Stimulated activated CD8-positive, alpha-beta memory T cell treated with anti-CD3 and anti-CD28 coated beads, Interleukin-7, amount 100 ng/mL, for 4 hours (primary cell): ENCODE results near the gene KRTAP10-1.
"Not testable (repeated sequence)": the region's sequence is repeated elsewhere in the genome, so short reads cannot be mapped to it uniquely, and the experiment has no call there.

Source experiments
- DNase-seq, 2 donors: peaks; one replicate each; pipeline ENCODE4 v3.0.0-alpha.2; 2020; ENCODE audit warnings: low read depth in 2 of 2

KRTAP10-1 gene

DNA sequence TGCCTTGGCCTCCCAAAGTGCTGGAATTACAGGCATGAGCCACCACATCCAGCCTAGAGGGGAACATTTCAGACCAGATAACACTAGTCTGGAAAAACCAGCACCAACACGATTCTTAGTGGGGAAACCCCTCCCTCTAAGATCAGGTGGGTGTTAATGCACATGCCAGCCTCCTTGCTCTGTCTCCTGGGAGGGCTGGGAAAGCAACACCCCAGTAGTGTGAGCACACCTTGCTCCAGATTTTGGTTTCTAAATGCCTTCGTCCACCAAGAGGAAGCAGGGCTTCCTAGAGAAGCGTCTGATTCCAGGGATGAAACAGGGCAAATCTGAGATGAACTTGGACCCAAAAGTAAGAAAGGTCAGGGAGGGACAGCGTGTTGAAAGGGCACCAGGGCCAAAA, 31.3 kb upstream of the KRTAP10-1 start:
- no peak for DNase-seq

DNA sequence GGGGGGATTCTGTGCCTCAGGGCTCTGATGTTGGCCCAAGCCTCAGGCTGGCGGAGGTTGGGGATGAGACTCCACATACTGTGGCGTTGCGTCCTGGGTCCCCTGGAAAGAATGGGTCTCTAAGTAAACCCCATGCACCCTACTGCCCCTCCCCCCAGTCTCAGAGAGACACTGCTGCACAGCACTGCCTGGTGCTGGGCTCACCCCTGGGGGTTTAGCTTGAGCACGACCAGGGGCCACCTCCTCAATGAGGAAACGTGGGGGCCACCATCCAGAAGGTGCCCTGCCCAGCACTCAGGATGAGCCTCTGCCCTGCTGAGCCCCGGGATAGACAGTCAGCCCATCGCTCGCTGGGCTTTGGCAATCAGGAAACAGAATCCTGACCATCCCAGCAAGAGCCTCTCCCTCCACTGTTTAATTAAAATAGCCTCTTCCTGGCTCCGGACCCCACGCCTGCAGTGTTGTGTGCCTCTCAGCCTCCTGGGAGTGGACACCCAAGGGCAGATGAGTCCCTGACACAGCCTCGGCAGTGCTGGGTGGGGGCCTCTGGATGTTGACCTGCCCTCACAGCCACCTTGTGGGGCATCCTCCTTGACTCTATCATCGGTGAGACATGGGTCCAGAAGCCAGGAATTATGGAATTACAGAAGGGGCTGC, 30.0 kb upstream of the KRTAP10-1 start:
- no peak for DNase-seq

GRCh38 chr21:44568667-44569556, 28.9 kb upstream of the KRTAP10-1 start:
- no peak for DNase-seq

- DNase-seq: no peak
Measured at GRCh38 chr21:44568261-44568660, 28.3 kb upstream of the KRTAP10-1 start.

DNA sequence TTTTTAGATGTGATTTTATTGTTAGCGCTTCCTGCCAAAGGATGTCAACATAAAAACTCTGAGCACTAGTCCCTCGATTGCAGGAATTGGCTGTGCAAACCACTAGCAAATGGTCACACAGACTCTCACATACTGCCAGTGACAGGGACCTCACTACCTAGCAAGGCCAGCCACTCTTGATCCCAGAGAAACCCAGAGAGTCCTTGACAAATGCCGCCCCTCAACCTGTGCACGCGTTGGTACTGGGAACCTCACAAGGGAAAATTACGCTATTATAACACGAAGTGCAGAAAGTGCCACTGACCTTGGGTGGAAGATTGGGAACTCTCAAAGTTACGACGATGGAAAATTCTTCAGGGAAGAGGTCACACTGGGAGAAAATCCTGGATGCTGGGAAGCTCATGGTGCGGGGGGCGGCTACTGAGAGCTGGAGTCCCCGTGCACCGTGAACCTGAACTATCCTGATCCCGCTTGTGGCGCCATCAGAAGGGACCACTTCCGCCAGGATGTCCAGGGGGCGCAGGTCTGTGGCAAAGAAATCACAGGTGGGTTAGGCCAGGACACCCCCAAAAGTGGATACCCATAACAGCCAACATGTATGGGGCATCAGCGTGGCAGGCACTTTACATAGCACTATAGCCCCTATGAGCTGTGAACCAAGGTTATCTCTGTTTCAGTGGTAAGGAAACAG, 27.6 kb upstream of the KRTAP10-1 start:
- DNase-seq: no peak

DNA sequence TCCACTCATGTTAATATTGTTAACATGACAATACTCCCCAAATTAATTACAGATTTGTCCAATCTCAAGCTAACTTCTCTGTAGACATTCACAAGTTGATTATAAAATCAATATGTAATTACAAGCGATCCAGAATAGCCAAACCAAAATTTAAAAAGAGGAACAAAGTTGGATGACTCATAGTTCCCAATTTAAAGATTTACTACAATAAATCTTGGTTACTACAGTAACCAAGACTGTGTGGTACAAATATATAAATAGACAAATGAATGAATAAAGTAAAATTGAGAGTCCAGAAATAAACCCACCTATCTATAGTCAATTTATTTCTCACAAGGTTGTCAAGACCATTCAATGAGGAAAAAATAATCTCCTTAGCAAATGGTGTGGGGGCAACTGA, 26.4 kb upstream of the KRTAP10-1 start:
- DNase-seq: no peak

DNA sequence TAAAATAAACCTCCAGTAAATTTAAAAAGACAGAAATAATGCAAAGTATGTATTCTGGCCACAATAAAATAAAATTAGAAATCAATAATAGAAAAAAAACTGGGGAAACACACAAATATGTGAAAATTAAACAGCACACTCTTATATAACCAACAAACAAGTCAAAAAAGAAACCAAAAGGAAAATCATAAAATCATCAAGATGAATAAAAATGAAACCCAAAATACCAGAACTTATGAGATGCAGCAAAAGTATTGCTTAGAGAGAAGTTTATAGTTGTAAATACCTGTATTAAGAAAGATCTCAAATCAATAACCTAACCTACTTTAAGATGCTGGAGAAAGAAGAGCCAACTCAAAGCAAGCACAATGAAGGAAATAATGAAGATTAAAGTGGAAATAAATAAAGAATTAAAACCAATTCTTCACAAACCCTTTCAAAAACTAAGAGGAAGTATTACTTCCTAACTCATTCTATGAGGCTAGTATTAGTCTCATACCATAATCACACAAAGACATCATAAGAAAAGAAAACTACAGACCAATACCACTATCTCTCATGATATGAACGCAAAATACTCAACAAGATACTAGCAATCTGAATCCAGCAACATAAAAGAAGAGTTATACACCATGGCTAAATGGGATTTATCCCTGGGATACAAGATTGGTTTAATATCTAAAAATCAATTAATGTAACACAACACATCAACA, 25.0 kb upstream of the KRTAP10-1 start:
- no peak for DNase-seq

GRCh38 chr21:44564099-44564498, 24.1 kb upstream of the KRTAP10-1 start:
- no peak for DNase-seq

DNA sequence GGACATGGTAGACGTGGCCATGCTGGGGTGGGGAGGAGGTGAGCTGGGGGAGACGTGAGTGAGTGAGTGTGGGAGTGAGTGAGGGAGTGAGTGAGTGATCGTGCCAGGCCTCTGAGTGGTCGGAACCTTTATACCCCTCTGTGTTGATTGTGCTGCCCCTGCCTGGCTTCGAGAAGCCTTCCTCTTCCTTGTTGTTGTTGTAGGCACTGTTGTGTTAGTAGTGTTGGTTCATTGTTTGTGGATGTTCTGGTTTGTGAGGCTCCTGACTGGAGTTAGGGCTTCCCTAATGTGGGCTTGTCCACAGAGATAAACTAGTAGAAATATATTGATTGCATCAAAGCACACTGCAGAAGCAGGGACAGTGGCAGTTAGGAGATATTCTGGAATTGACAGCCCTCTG, 18.7 kb upstream of the KRTAP10-1 start, which contains the start of gene KRTAP10-3:
KRTAP10-3 (minus strand) TSS at position 101 of the 400 bp plus-strand sequence; CDS start at position 21, 80 bp downstream.
- no peak for DNase-seq

GRCh38 chr21:44558329-44558675, 18.3 kb upstream of the KRTAP10-1 start:
- not testable (repeated sequence) for DNase-seq

DNA sequence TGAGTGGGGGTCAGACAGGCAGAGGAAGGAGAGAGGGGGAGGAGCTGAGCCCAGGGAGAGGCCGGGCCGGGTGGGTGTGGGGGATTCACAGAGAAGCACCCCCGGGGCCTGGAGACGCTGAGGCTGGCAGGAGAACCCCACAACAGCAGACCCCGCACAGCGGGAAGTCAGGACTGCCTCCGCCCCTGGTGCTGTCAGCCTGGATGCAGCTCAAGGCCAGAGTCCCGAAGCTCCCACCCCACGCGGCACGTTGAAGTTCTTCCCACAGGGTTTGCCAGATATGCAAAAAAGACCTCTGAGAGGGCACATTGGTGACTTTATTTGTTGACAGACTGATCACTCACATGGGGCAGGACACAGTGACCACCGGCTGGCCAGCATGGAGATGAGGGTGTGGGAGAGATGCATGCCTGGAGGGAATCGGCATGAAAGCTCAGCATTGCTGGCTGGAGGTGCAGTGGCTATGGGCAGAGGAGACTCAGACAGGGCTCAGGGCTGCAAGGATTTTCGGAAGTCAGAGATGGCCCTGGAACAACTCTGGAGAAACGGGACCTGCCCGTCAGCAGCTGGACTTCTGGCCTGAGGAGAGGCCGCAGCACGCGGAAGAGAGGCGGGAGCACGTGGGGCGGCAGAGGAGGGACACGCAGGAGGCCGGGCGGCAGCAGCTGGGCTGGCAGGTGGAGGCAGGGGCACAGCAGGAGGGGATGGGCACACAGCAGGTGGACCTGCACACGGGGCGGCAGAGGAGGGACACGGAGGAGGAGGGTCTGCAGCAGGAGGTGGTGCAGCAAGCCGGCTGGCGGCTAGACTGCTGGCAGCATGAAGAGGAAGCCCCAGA, 17.7 kb upstream of the KRTAP10-1 start:
- DNase-seq: no peak

DNA sequence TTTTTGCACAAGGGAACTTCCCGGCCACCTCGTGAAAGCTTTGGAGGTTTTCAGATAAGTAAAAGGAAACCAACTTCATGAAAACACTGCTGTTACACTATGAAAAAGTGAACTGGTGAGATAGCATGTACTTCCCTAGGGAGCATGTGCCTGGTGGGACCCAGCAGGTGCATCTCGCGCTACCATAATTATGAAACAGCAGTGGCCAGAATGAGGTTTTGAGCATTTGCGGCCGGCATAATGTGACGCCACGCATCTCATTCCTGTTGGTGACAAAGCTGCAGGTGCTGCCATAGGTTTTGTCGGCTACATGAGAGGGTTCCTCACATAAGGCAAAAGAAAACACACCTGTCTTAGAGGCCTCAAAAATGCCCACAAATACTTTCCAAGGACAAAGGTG, 16.9 kb upstream of the KRTAP10-1 start:
- no peak for DNase-seq

DNA sequence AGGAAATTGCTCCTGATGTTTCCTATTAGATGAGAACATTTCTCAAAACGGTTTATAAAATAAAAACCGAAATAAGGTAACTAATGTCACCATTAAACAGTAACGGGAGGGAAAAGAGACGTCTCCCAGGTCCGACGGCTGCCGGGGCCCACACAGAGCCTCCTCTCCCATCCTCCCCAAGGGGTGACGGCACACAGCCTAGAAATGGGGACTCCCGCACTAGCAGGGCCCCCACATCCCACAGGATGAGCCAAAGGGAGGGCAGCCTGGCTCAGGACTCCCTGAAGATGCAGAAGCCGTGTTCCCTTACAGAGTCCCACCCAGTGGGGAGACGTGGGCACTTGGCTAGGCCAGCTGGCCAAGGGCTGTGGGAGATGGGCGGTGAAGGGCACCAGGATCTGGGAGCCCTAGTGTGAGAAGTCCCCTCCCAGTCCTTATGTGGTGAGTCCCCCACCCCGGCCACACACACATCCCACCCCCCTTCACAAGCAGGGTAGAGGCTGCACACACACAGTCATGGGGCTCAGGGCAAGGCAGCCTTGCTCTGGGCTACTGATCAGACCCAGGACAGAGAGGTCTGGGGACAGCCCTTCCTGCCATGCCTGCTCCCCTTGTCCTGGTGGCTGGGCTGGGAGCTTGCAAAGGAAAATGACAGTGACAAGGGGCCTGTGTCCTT, 15.3 kb upstream of the KRTAP10-1 start:
- no peak for DNase-seq

DNA sequence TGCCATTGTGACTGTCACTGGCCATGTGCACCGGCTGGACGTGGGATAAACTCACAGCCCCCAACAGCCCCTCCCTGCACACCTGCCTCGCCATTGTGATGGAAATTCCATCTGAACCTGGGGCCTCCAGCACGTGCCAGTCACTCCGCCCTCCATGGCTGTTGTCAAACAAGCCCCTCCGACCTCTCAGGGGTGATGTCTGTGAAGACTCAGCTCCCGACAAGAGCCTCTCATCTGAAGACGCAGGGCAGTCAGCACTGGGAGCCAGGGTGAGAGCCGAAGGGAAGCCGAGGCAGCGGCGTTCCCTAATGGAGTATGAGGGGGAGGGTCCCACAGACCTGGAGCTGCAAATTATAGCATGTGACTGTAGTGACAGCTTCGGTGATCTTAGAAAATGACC, 12.7 kb upstream of the KRTAP10-1 start:
- no peak for DNase-seq

- no peak for DNase-seq
Measured at GRCh38 chr21:44552136-44552535, 12.1 kb upstream of the KRTAP10-1 start.

DNA sequence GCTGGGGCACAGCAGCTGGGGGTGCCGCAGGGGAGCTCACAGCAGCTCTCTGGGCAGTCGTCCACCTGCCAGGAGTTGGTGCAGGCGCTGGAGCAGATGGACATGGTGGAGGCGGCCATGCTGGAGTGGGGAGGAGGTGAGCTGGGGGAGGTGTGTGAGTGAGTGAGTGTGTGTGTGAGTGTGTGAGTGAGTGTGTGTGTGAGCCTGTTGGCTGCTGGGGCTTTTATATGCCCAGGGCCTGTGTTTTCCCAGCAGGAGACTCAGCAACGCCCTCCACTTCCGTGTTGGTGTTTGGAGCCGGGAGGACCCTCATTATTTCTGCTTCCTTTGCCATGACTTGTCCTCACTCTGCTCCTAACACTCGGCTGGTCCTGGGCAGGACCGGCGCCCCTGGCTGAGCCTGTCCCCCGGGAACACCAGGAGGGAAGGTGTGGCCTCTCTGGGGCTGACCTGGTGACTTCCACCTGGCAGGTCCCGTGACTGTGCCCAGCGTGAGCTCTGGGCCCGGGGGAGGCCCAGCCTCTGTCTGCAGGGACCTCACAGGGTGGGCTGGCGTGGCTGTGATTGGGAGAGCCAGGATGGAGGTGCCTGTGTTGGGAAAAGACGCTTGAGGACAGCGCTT, 11.5 kb upstream of the KRTAP10-1 start, which contains the start of gene KRTAP10-2:
KRTAP10-2 (minus strand) TSS at position 166 of the 622 bp plus-strand sequence; CDS start at position 119, 47 bp downstream.
- DNase-seq: no peak

DNA sequence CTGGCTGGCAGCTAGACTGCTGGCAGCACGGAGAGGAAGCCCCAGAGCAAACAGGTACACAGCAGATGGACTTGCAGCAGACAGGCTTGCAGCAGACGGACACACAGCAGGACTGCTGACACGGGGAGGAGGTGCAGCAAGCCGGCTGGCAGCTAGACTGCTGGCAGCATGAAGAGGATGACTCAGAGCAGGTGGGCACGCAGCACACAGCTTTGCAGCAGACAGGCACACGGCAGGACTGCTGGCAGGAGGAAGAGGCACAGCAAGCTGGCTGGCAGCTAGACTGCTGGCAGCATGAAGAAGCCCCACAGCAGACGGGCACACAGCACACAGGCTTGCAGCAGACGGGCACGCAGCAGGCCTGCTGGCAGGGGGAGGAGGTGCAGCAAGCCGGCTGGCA, 10.8 kb upstream of the KRTAP10-1 start:
- no peak for DNase-seq

- not testable (repeated sequence) for DNase-seq
Measured at GRCh38 chr21:44550285-44550684, 10.3 kb upstream of the KRTAP10-1 start.

- DNase-seq: no peak
Measured at GRCh38 chr21:44549525-44550211, 9.7 kb upstream of the KRTAP10-1 start.
